Calu3 (cell line): ENCODE results near the gene TOR3A. TPM values are rescaled to one million over a fixed set of nuclear protein-coding genes. Genes with fewer than 3 reads are reported as not detected.
A peak's percentile ranks its signal among the peaks of the same experiment; 100 is the strongest.

Experiments used
- BruUV-seq: library from RNA; stranded (reverse); fragments of 400-500 nt; replicated peaks from 2 replicates; lab custom pipeline; 2021; lab: Mats Ljungman, UMichigan
- CTCF ChIA-PET: fragments of 300-600 bp; sonication (Branson Sonifier 250); formaldehyde crosslinking; loops from one replicate; lab custom pipeline; 2022; ENCODE audit warnings: antibody characterized with exemption; lab: Charles Lee
- DNase-seq: peaks from one replicate; pipeline ENCODE4 v3.0.0; 2022
- H3K27ac Mint-ChIP-seq: one replicate; pipeline ENCODE4 v1.8.0; 2022; ENCODE audit warnings: mixed read lengths; ENCODE audit not compliant: unreplicated experiment
- H3K27me3 Mint-ChIP-seq: one replicate; pipeline ENCODE4 v1.8.0; 2022; ENCODE audit warnings: mixed read lengths; ENCODE audit not compliant: unreplicated experiment
- H3K36me3 Mint-ChIP-seq: one replicate; pipeline ENCODE4 v1.8.0; 2022; ENCODE audit warnings: mild to moderate bottlenecking, moderate library complexity, mixed read lengths; ENCODE audit not compliant: insufficient read depth, unreplicated experiment
- H3K4me1 Mint-ChIP-seq: one replicate; pipeline ENCODE4 v1.8.0; 2022; ENCODE audit warnings: mild to moderate bottlenecking, low read depth, mixed read lengths; ENCODE audit not compliant: unreplicated experiment
- H3K4me3 Mint-ChIP-seq: one replicate; pipeline ENCODE4 v1.8.0; 2022; ENCODE audit warnings: mild to moderate bottlenecking, low read depth, moderate library complexity, mixed read lengths; ENCODE audit not compliant: unreplicated experiment
- H3K9me3 Mint-ChIP-seq: one replicate; pipeline ENCODE4 v1.8.0; 2022; ENCODE audit warnings: low read depth, mixed read lengths; ENCODE audit not compliant: unreplicated experiment
- CTCF ChIP-seq: fragments of 200-600 bp; IDR thresholded peaks from one replicate; pipeline ENCODE4 v1.8.0; 2022; ENCODE audit warnings: antibody characterized with exemption; ENCODE audit not compliant: unreplicated experiment
- intact Hi-C: fragments of 100-400 bp; cut with micrococcal nuclease; formaldehyde crosslinking; loops from one replicate; pipeline ENCODE4 v1.10.0; 2022; ENCODE audit not compliant: unreplicated experiment
- total RNA-seq: library from RNA; stranded (reverse); gene quantifications from 2 replicates; pipeline ENCODE4 v1.2.3, GENCODE V29; 2022

TOR3A gene
- total RNA-seq, 1 experiment from 2014 or later: 38.8 TPM

- Mint-ChIP-seq H3K4me1 (peaks cover 8% of the 10 kb centered on the region), H3K4me3 (no peak overlapping the region), H3K27ac (no peak overlapping the region), H3K27me3 (no peaks in the 10 kb centered on the region), H3K9me3 (no peaks in the 10 kb centered on the region), H3K36me3 (peaks cover 67% of the 10 kb centered on the region)
- CTCF ChIA-PET: interaction anchor here (0.9 kb wide), 1 partner anchor 25 kb away, joined by 6 read pairs; no protein-coding TSS in a partner anchor
- no peak for TF ChIP-seq CTCF
- intact Hi-C loops: no loop called here
- no TSS peak for BruUV-seq
- DNase-seq: no peak
Measured at GRCh38 chr1:179090923-179091322, 9.1 kb downstream of the TOR3A start.

GRCh38 chr1:179091691-179092165 lies 9.9 kb downstream of the TOR3A start:
- H3K4me3 Mint-ChIP-seq: no peak overlapping the region

GRCh38 chr1:179092896-179093461 lies 11.1 kb downstream of the TOR3A start:
- Mint-ChIP-seq H3K9me3 (no peaks in the 10 kb centered on the region), H3K27ac (peak overlapping the region; percentile 1), H3K27me3 (no peaks in the 10 kb centered on the region), H3K4me3 (no peak overlapping the region), H3K4me1 (peaks cover 8% of the 10 kb centered on the region), H3K36me3 (peaks cover 75% of the 10 kb centered on the region)
- BruUV-seq: no TSS peak
- intact Hi-C loops: no loop called here
- no peak for TF ChIP-seq CTCF
- CTCF ChIA-PET: no interaction called here
- no peak for DNase-seq

More at GRCh38 chr1:179091691-179092165, 9.9 kb downstream of the TOR3A start:
- Mint-ChIP-seq H3K4me1 (peaks cover 8% of the 10 kb centered on the region), H3K36me3 (peaks cover 68% of the 10 kb centered on the region), H3K27ac (no peak overlapping the region), H3K9me3 (no peaks in the 10 kb centered on the region), H3K27me3 (no peaks in the 10 kb centered on the region)
- DNase-seq: no peak
- TF ChIP-seq CTCF: no peak
- intact Hi-C loops: no loop called here
- CTCF ChIA-PET: no interaction called here
- BruUV-seq: no TSS peak

GRCh38 chr1:179094818-179095217 lies 12.9 kb downstream of the TOR3A start:
- no TSS peak for BruUV-seq
- no peak overlapping the region for H3K27ac Mint-ChIP-seq
- no peak for DNase-seq
- CTCF ChIA-PET: interaction anchor here (1.7 kb wide), 1 partner anchor 81 kb away, joined by 3 read pairs; no protein-coding TSS in a partner anchor
- H3K27me3 Mint-ChIP-seq: no peaks in the 10 kb centered on the region
- H3K4me3 Mint-ChIP-seq: no peak overlapping the region
- intact Hi-C loops: no loop called here
- TF ChIP-seq CTCF: no peak
- peaks cover 60% of the 10 kb centered on the region for H3K36me3 Mint-ChIP-seq
- peaks cover 8% of the 10 kb centered on the region for H3K4me1 Mint-ChIP-seq
- H3K9me3 Mint-ChIP-seq: no peaks in the 10 kb centered on the region
